Natural killer cell (primary cell): ENCODE results near the gene PYROXD2. TPM values are rescaled to one million over a fixed set of nuclear protein-coding genes. Genes with fewer than 3 reads are reported as not detected.

Experiments used
- ATAC-seq, 3 donors: fragments of 150-1000 bp in 2 of 3; fragments of 200-7000 bp in 1 of 3; cut with Tn5 transposase; 1 replicate in 1 of 3; 2 replicates in 2 of 3; pipeline ENCODE4 v1.10.0; 2021; ENCODE audit warnings: mild to moderate bottlenecking in 2 of 3, moderate library complexity in 2 of 3
- DNase-seq, 2 donors: peaks; one replicate each; pipeline versions ENCODE4 v3.0.0 to v3.0.0-alpha.2; 2013 to 2021; ENCODE audit warnings: mixed read lengths in 1 of 2
- H3K27ac ChIP-seq: one replicate; pipeline ENCODE4 v1.5.1; 2013; ENCODE audit warnings: mild to moderate bottlenecking, low read length
- H3K27me3 ChIP-seq: one replicate; pipeline ENCODE4 v1.6.1; 2013; ENCODE audit warnings: low read length; ENCODE audit not compliant: control insufficient read depth, insufficient read depth
- H3K36me3 ChIP-seq: one replicate; pipeline ENCODE4 v1.6.1; 2013; ENCODE audit warnings: low read length; ENCODE audit not compliant: control insufficient read depth, insufficient read depth
- H3K4me1 ChIP-seq: one replicate; pipeline ENCODE4 v1.6.1; 2013; ENCODE audit warnings: low read length; ENCODE audit not compliant: control insufficient read depth, insufficient read depth
- H3K4me3 ChIP-seq: one replicate; pipeline ENCODE4 v1.5.1; 2013; ENCODE audit warnings: low read length
- H3K9me3 ChIP-seq: one replicate; pipeline ENCODE4 v1.6.1; 2013; ENCODE audit warnings: low read length; ENCODE audit not compliant: control insufficient read depth, insufficient read depth
- H3K27ac Mint-ChIP-seq, 2 donors: one replicate each; pipeline ENCODE4 v1.8.0; 2022; ENCODE audit warnings: mild to moderate bottlenecking in 2 of 2, mixed read lengths in 2 of 2, moderate library complexity in 1 of 2
- H3K27me3 Mint-ChIP-seq, 2 donors: one replicate each; pipeline ENCODE4 v1.8.0; 2022; ENCODE audit warnings: low read depth in 2 of 2, mixed read lengths in 2 of 2
- H3K36me3 Mint-ChIP-seq: one replicate; pipeline ENCODE4 v1.8.0; 2022; ENCODE audit warnings: mixed read lengths
- H3K4me1 Mint-ChIP-seq, 2 donors: one replicate each; pipeline ENCODE4 v1.8.0; 2022; ENCODE audit warnings: mixed read lengths in 2 of 2
- H3K4me3 Mint-ChIP-seq: one replicate; pipeline ENCODE4 v1.8.0; 2022; ENCODE audit warnings: mild to moderate bottlenecking, moderate library complexity, mixed read lengths
- H3K9me3 Mint-ChIP-seq, 2 donors: one replicate each; pipeline ENCODE4 v1.8.0; 2022; ENCODE audit warnings: mixed read lengths in 2 of 2
- CTCF ChIP-seq: fragments of 200-600 bp; IDR thresholded peaks from one replicate; pipeline ENCODE4 v1.8.0; 2022; ENCODE audit warnings: antibody characterized with exemption
- WGBS: methylation state at CpG from one replicate; pipeline ENCODE4 v1.1.7; 2013; ENCODE audit warnings: missing lambda C conversion rate; ENCODE audit not compliant: insufficient coverage; 5-methylcytosine and 5-hydroxymethylcytosine counted together
- intact Hi-C: fragments of 100-400 bp; cut with micrococcal nuclease; formaldehyde crosslinking; loops from one replicate; pipeline ENCODE4 v1.14.2; 2022
- total RNA-seq, 4 donors: library from RNA; stranded (reverse); fragments of 120-200 nt in 1 of 4; gene quantifications; one replicate each; pipeline versions ENCODE4 v1.2.3 to v1.2.4, GENCODE V29; 2013 to 2022

The PYROXD2 gene
- total RNA-seq, 3 donors from 2014 or later (not counting 1 experiment from before 2014, with no cell fraction given), result 20.8 to 28.2 (median 28.0) TPM

DNA sequence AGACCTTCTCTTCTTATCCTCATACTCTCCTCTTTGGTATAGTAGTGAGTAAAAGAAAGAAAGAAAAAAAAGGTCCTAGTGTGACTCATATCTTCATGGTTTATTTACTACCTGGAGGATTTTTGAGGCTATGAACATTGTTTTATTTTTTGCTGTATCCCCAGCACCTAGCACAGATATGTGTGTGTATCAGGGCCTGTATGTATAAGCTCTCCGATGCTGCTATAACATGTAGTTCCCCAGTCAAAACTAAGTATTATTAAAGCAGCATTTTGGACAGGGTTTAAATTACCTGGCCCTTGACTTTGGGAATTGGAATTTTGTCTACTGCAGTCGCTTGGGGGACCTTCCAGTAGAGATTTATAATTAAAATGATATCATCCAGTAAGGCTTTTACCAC is 46.3 kb downstream of the PYROXD2 start:
- H3K27me3 Mint-ChIP-seq, result peaks cover 0 to 4% of the 10 kb centered on the region in 2 donors
- H3K27me3 ChIP-seq, result no peaks in the 10 kb centered on the region
- no peaks in the 10 kb centered on the region for H3K36me3 ChIP-seq
- no peaks in the 10 kb centered on the region for H3K9me3 Mint-ChIP-seq
- no peaks in the 10 kb centered on the region for H3K36me3 Mint-ChIP-seq
- DNase-seq (no peak), ATAC-seq (no peak)
- intact Hi-C loops, result no loop called here
- TF ChIP-seq CTCF, result no peak
- no peak overlapping the region for H3K4me3 ChIP-seq
- no peak overlapping the region for H3K27ac ChIP-seq
- no peaks in the 10 kb centered on the region for H3K4me1 ChIP-seq
- WGBS, result 100% methylated on average over 1 of the region's 2 CpGs
- no peaks in the 10 kb centered on the region for H3K9me3 ChIP-seq
- H3K27ac Mint-ChIP-seq, result no peak overlapping the region
- H3K4me1 Mint-ChIP-seq, result no peaks in the 10 kb centered on the region
- H3K4me3 Mint-ChIP-seq, result no peak overlapping the region

DNA sequence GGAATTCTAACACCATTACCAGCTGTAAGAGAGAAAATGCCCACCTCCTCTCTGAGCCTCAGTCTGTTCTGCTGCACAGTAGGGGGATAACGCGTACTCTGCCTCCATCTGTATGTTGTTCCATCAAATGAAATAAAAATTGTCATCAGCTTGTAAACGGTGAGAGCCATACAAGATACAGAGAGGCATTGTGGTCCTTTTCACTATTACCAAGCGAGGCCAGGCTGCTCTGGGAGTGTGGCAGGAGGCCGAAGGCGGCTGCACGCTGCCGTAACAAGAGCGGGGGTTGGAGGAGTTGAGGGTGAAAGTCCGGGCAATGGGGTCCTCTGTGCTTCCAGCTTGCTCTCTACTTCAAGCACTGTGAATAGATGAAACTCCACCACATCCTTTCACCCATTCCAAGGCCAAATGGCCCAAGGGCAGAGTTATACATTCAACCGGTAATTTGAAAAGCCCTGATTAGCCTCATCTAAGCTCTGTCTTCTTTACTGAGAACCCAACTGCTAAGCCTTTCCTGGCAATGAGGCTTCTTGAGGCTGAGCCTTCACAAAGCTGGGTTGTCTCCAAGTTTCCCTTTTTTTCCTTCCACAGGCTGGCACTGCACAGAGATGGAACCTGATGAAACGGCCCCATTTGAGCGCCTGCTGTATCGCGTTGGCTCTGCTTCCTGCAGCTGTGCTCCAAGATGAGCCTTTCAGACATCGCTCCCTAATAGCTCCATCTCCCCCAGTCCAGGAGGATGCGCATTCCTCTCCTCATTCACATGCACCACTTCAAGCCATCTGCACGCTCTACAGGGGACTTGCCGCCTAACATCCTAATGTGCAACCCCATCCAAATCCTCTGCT is 47.2 kb downstream of the PYROXD2 start:
- no peak for TF ChIP-seq CTCF
- no peak for ATAC-seq

GRCh38 chr10:98366062-98366530 is 48.9 kb downstream of the PYROXD2 start:
- H3K9me3 Mint-ChIP-seq, result no peaks in the 10 kb centered on the region
- DNase-seq (no peak), ATAC-seq (no peak)
- no peak overlapping the region for H3K4me3 ChIP-seq
- no peak for TF ChIP-seq CTCF
- H3K36me3 Mint-ChIP-seq, result no peaks in the 10 kb centered on the region
- no peaks in the 10 kb centered on the region for H3K9me3 ChIP-seq
- H3K27ac ChIP-seq, result no peak overlapping the region
- no peaks in the 10 kb centered on the region for H3K27me3 ChIP-seq
- H3K4me3 Mint-ChIP-seq, result no peak overlapping the region
- intact Hi-C loops, result no loop called here
- H3K4me1 Mint-ChIP-seq, result peaks cover 6% of the 10 kb centered on the region in 2 donors
- H3K27me3 Mint-ChIP-seq, result peaks cover 0 to 2% of the 10 kb centered on the region in 2 donors
- 87% methylated on average over 6 of the region's 6 CpGs for WGBS
- peaks cover 7% of the 10 kb centered on the region for H3K4me1 ChIP-seq
- no peak overlapping the region for H3K27ac Mint-ChIP-seq
- no peaks in the 10 kb centered on the region for H3K36me3 ChIP-seq

More for the DNA sequence above, 47.2 kb downstream of the PYROXD2 start:
- Mint-ChIP-seq H3K36me3 (no peaks in the 10 kb centered on the region), H3K27me3 (peaks cover 0 to 4% of the 10 kb centered on the region in 2 donors), H3K4me1 (no peaks in the 10 kb centered on the region), H3K4me3 (no peak overlapping the region), H3K27ac (no peak overlapping the region), H3K9me3 (no peaks in the 10 kb centered on the region)
- no peak for DNase-seq
- Histone ChIP-seq H3K9me3 (no peaks in the 10 kb centered on the region), H3K36me3 (no peaks in the 10 kb centered on the region), H3K4me3 (no peak overlapping the region), H3K27ac (no peak overlapping the region), H3K4me1 (no peaks in the 10 kb centered on the region), H3K27me3 (no peaks in the 10 kb centered on the region)
- intact Hi-C loops, result no loop called here
- WGBS, result 92% methylated on average over 18 of the region's 19 CpGs
